ENCODE data around the gene OR52B2.
"Not testable (repeated sequence)": the region's sequence is repeated elsewhere in the genome, so short reads cannot be mapped to it uniquely, and the experiment has no call there.

The OR52B2 gene

DNA sequence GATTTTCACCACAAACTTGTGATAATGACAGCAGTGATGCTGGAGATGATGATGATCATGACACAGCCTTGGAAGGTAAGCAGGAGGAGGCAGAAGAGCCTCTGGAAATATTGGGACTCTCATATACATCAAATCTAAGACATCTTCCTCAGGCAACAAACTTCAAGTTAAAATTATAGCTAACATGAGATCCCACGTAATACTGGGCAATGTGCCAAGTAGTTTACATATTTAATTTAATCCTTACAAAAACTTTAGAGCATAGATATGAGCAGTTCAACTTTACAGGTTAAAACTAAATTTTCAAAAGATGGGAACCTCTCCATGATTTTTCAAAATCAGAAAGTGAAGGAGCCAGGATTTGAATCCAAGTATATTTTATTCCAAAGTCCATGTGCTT lies 19.0 kb downstream of the OR52B2 start:
- DNase-seq = no peak

DNA sequence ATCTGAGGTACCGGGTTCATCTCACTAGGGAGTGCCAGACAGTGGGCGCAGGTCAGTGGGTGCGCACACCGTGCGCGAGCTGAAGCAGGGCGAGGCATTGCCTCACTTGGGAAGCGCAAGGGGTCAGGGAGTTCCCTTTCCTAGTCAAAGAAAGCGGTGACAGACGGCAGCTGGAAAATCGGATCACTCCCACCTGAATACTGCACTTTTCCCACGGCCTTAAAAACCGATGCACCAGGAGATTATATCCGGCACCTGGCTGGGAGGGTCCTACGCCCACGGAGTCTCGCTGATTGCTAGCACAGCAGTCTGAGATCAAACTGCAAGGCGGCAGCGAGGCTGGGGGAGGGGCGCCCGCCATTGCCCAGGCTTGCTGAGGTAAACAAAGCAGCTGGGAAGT lies 26.4 kb downstream of the OR52B2 start:
- DNase-seq = not testable (repeated sequence)

DNA sequence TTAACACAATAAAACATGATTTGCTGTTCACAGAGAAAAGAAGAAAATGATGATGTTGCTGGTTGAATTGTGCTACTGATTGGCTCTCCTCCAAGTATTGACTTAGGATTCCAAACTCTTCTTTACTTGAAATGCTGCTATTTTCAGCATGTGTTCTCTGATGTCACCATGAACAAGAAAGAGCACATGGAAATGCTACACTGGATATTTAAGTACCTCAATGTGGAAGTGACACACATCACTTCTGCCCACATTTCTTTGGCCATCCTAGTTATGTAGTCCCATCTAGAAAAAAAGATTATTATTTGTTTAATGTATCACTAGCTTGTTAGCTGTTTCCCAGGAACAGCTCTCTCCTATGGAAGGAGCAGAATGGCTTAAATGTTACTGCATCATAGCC lies 27.2 kb downstream of the OR52B2 start:
- DNase-seq = no peak

DNA sequence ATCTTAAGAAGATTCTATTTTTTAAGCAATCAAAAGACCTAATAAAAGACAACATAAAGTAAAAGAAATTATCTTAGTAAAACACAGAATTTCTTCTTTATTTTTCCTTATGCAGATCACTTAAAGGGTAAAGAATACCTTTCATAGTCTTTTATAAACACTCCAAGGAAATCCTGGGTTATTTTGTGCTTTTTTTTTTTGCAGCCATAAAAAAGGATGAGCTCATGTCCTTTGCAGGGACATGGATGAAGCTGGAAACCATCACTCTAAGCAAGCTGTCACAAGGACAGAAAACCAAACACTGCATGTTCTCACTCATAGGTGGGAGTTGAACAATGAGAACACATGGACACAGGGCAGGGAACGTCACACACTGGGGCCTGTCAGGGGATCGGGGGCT lies 34.2 kb downstream of the OR52B2 start:
- DNase-seq = not testable (repeated sequence)

DNA sequence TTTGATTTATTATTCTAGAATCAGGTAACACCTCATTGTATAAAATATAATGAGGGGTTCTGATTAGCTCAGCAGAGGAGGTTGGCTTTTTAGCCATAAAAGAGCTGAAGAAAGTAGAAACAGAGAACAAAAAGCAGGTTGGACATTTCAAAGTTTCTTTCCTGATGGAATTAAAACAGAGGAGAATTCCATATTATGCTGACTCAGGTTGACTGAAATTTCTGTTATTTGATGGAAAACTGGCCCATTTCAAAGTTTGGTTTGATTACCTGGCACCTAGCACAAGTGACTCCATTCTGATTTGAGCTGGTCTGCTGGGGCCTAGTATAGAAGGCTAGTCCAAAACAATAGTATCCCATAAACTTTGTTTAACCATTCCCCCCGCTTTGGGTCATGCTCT lies 37.7 kb downstream of the OR52B2 start:
- DNase-seq = no peak

DNA sequence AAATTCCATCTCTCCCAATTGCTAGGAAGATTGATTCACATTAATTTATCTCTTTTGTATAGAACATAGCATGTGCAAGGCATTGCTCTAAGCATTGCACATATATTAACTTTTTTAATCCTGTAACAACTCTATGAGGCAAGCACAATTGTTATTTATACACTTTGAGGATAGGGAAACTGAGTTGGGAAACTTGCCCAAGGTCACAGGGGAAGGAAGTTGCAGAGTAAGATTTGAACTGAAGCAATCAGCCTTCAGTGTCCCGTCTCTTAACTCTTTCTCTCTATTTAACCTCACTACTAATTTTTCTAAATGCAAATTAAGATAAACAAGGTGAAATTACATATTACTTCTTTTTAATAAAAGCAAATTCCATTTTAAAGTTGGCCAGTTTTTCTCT lies 40.5 kb downstream of the OR52B2 start:
- DNase-seq = no peak

DNA sequence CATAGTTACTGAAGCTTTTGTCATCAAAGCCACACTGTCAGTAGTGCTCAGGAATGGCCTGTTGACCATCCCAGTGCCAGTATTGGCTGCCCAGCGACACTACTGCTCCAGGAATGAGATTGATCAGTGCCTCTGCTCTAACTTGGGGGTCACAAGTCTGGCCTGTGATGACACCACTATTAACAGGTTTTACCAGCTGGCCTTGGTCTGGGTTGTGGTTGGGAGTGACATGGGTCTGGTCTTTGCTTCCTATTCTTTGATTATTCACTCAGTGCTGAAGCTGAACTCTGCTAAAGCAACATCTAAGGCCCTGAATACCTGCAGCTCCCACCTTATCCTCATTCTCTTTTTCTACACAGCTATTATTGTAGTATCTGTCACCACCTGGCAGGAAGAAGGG lies 41.1 kb downstream of the OR52B2 start:
- DNase-seq = no peak

DNA sequence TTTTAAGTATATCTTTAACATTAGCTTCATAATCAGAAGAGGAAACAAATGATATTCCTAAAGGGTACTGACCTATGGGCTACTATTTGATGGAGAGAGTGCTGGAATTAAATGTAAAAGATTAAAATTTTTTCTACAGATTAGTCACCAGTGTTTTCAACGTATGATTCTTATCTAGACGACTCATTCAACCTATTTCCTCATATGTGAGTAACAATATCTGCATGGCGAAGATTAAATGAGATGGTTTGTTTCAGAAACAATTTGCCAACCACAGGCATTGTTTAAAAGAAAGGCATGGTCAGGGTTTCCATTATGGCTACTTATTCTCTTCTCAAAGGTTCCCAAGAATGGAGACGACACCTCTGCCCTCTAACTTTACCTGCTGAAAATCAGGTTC lies 42.2 kb downstream of the OR52B2 start:
- DNase-seq = no peak

DNA sequence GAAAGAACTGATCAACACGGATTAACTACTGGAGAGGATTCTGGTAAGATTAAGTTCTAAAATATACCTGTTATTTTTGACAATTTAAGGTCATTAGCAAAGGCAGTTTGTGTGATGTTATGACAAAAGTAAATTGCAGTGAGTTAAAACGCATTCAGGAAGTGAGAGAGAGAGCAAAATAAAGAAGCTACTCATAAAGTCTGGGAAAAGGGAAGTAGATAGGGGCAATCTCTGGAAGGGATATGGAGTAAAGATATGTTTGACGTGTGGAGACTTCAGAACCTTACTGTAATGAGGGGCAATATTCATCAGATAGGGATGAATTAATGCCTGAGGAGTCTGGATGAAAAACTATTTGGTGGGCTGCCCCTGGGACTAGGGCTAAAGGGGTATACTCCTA lies 45.9 kb downstream of the OR52B2 start:
- DNase-seq = no peak
